Liver (tissue), 9 donors: Measurements from ENCODE around the gene DDX59. TPM values are rescaled to one million over a fixed set of nuclear protein-coding genes. Genes with fewer than 3 reads are reported as not detected.

Source experiments
- DNase-seq: peaks from one replicate; pipeline ENCODE4 v3.0.0-alpha.2; 2017; ENCODE audit warnings: low spot score
- H3K27ac ChIP-seq, 2 donors: one replicate each; pipeline ENCODE4 v1.7.0; 2013; ENCODE audit warnings: inconsistent platforms in 2 of 2, low read length in 2 of 2, control low read depth in 1 of 2, low read depth in 1 of 2, mild to moderate bottlenecking in 1 of 2
- H3K27me3 ChIP-seq, 4 donors: one replicate each; pipeline versions ENCODE4 v1.6.1 to v1.7.0; 2013; ENCODE audit warnings: low read length in 3 of 4, inconsistent platforms in 1 of 4, mild to moderate bottlenecking in 1 of 4, moderate library complexity in 1 of 4; ENCODE audit not compliant: control insufficient read depth in 4 of 4, insufficient read depth in 4 of 4
- H3K36me3 ChIP-seq, 4 donors: one replicate each; pipeline versions ENCODE4 v1.6.1 to v1.7.0; 2013; ENCODE audit warnings: low read length in 3 of 4, mild to moderate bottlenecking in 3 of 4, low read depth in 1 of 4, moderate library complexity in 1 of 4; ENCODE audit not compliant: control insufficient read depth in 4 of 4, insufficient read depth in 3 of 4
- H3K4me1 ChIP-seq, 4 donors: one replicate each; pipeline versions ENCODE4 v1.6.1 to v1.7.0; 2013; ENCODE audit warnings: low read length in 3 of 4, mild to moderate bottlenecking in 3 of 4, moderate library complexity in 1 of 4; ENCODE audit not compliant: control insufficient read depth in 4 of 4, insufficient read depth in 4 of 4
- H3K4me3 ChIP-seq, 3 donors: one replicate each; pipeline versions ENCODE4 v1.6.1 to v1.7.0; 2013; ENCODE audit warnings: low read length in 3 of 3, control low read depth in 1 of 3, low read depth in 1 of 3, mild to moderate bottlenecking in 1 of 3
- H3K9ac ChIP-seq, 2 donors: one replicate each; pipeline ENCODE4 v1.7.0; 2013; ENCODE audit warnings: low read length in 2 of 2, mild to moderate bottlenecking in 2 of 2, moderate library complexity in 2 of 2, control low read depth in 1 of 2, low read depth in 1 of 2
- H3K9me3 ChIP-seq, 4 donors: one replicate each; pipeline versions ENCODE4 v1.6.1 to v1.7.0; 2013; ENCODE audit warnings: low read length in 3 of 4; ENCODE audit not compliant: control insufficient read depth in 4 of 4
- ATF3 ChIP-seq: IDR thresholded peaks from 2 replicates; pipeline ENCODE4 v1.6.1; 2016; ENCODE audit warnings: antibody characterized with exemption
- CTCF ChIP-seq: fragments of 150-350 bp; IDR thresholded peaks from 2 replicates; pipeline ENCODE4 v1.5.1; 2017; ENCODE audit warnings: improper control_type of control experiment, low read depth, low read length; ENCODE audit not compliant: missing input control
- FOXA1 ChIP-seq: IDR thresholded peaks from 2 replicates; pipeline ENCODE4 v1.6.1; 2016; ENCODE audit warnings: antibody characterized with exemption
- FOXA2 ChIP-seq: IDR thresholded peaks from 2 replicates; pipeline ENCODE4 v1.6.1; 2016; ENCODE audit warnings: antibody characterized with exemption
- HNF4A ChIP-seq, 2 donors: conservative IDR thresholded peaks; 2 replicates each; pipeline ENCODE4 v1.6.1; 2016; ENCODE audit warnings: antibody characterized with exemption in 2 of 2, mild to moderate bottlenecking in 2 of 2
- HNF4G ChIP-seq: IDR thresholded peaks from 2 replicates; pipeline ENCODE4 v1.6.1; 2016; ENCODE audit warnings: antibody characterized with exemption
- JUND ChIP-seq, 2 donors: IDR thresholded peaks; 2 replicates each; pipeline ENCODE4 v1.6.1; 2016; ENCODE audit warnings: antibody characterized with exemption in 2 of 2
- REST ChIP-seq: IDR thresholded peaks from 2 replicates; pipeline ENCODE4 v1.6.1; 2016; ENCODE audit warnings: antibody characterized with exemption, mild to moderate bottlenecking
- RXRA ChIP-seq, 2 donors: IDR thresholded peaks; 2 replicates each; pipeline ENCODE4 v1.6.1; 2017 to 2018; ENCODE audit warnings: antibody characterized with exemption in 2 of 2, mild to moderate bottlenecking in 1 of 2
- SP1 ChIP-seq: IDR thresholded peaks from 2 replicates; pipeline ENCODE4 v1.6.1; 2018; ENCODE audit warnings: antibody characterized with exemption, mild to moderate bottlenecking
- TAF1 ChIP-seq: conservative IDR thresholded peaks from 2 replicates; pipeline ENCODE4 v1.6.1; 2016; ENCODE audit warnings: antibody characterized with exemption, mild to moderate bottlenecking
- YY1 ChIP-seq: IDR thresholded peaks from 2 replicates; pipeline ENCODE4 v1.6.1; 2016; ENCODE audit warnings: antibody characterized with exemption, mild to moderate bottlenecking
- WGBS: extraction: QIAGEN DNeasy Blood & Tissue Kit; methylation state at CpG from one replicate; pipeline ENCODE4 v1.1.7; 2013; 5-methylcytosine and 5-hydroxymethylcytosine counted together
- polyA plus RNA-seq, 2 donors: library from polyadenylated mRNA; stranded (reverse) in 1 of 2; unstranded in 1 of 2; fragments of 200-250 nt in 1 of 2; fragments of >200 nt in 1 of 2; fragmentation: Nextera tagmentation in 1 of 2; extraction: Ambion mirVana in 1 of 2; gene quantifications; one replicate each; pipeline versions ENCODE4 v1.2.1 to v1.2.3, GENCODE V29; 2013 to 2015
- total RNA-seq, 2 donors: library from RNA; depleted of rRNA; stranded (reverse); fragments of >200 nt; gene quantifications; one replicate each; pipeline ENCODE4 v1.2.3, GENCODE V29; 2014
- TF ChIP-seq, protein P1 (sequence below): IDR thresholded peaks from 2 replicates; pipeline ENCODE4 v1.6.1; 2016; ENCODE audit warnings: antibody characterized with exemption
- donor health status: healthy.
- donor health status: healthy.
- donor health status: healthy.
- donor health status: healthy.
- donor health status: healthy.

Gene DDX59
- total and polyA plus RNA-seq, 4 donors: 5.8 to 12.1 (median 8.6) TPM

DNA sequence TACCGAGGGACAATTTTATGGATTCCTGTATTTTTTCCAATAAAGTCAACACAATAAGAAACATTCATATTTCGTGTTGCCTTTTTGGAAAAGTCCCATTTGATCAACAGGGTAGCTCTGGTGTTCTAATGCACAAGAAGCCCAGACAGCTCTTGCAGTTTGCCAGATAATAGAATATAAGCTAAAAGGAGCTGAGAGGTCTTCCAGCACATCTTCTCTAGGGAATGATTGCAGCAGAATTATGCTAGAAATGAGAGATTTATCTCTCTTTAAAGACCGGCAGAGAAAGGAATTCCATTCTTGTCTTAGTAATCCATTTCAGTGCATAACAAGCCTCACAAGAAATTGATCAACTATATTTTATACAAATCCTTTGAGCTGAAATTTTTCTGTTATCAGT, 25.0 kb upstream of the DDX59 start:
- no peak for DNase-seq
- H3K9ac ChIP-seq: no peak overlapping the region
- no peak overlapping the region for H3K4me3 ChIP-seq
- no peak overlapping the region for H3K27ac ChIP-seq
- H3K36me3 ChIP-seq: no peaks in the 10 kb centered on the region
- H3K27me3 ChIP-seq: no peaks in the 10 kb centered on the region
- TF ChIP-seq CTCF (no peak), FOXA1 (no peak), JUND (IDR thresholded peaks at IDR 0.05) (no peak), YY1 (no peak), TAF1 (no peak), HNF4A (conservative IDR thresholded peaks at IDR 0.05) (no peak), RXRA (IDR thresholded peaks at IDR 0.05) (no peak)
- H3K4me1 ChIP-seq: no peaks in the 10 kb centered on the region
- 83% methylated on average over 3 of the region's 3 CpGs for WGBS
- H3K9me3 ChIP-seq: no peaks in the 10 kb centered on the region

DNA sequence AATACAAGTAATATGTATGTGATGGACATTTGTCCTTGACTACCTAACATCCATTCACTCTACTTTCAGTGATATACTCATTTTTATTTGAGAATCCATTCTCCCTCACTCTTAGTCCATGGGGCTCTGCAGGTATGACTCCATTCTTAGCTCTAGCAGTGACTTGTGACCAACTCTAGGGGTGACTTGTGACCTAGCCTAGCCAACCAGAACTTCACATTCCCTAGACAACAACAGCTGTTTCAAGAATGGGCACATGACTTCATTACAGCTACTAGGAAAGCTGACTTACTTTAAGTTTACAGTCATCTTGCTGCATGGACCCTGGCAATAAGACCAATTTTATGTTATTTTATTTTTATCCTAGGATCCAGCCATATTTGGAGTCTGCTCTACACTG, 23.6 kb upstream of the DDX59 start:
- Histone ChIP-seq H3K9me3 (no peaks in the 10 kb centered on the region), H3K27ac (no peak overlapping the region), H3K4me3 (no peak overlapping the region), H3K9ac (no peak overlapping the region), H3K27me3 (no peaks in the 10 kb centered on the region), H3K4me1 (no peaks in the 10 kb centered on the region), H3K36me3 (no peaks in the 10 kb centered on the region)
- DNase-seq: no peak
- TF ChIP-seq ATF3 (no peak), HNF4G (no peak), JUND (IDR thresholded peaks at IDR 0.05) (no peak), SP1 (no peak), REST (no peak), RXRA (IDR thresholded peaks at IDR 0.05) (no peak), FOXA2 (no peak), FOXA1 (no peak)
- TF ChIP-seq, protein P1, sequence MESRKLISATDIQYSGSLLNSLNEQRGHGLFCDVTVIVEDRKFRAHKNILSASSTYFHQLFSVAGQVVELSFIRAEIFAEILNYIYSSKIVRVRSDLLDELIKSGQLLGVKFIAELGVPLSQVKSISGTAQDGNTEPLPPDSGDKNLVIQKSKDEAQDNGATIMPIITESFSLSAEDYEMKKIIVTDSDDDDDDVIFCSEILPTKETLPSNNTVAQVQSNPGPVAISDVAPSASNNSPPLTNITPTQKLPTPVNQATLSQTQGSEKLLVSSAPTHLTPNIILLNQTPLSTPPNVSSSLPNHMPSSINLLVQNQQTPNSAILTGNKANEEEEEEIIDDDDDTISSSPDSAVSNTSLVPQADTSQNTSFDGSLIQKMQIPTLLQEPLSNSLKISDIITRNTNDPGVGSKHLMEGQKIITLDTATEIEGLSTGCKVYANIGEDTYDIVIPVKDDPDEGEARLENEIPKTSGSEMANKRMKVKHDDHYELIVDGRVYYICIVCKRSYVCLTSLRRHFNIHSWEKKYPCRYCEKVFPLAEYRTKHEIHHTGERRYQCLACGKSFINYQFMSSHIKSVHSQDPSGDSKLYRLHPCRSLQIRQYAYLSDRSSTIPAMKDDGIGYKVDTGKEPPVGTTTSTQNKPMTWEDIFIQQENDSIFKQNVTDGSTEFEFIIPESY: no peak
